Smooth muscle cell (in vitro differentiated cells): Measurements from ENCODE around the gene ACACA. TPM values are rescaled to one million over a fixed set of nuclear protein-coding genes. Genes with fewer than 3 reads are reported as not detected.

Experiments
- DNase-seq: peaks from one replicate; lab custom pipeline; 2025; ENCODE audit not compliant: unreplicated experiment; lab: John Stamatoyannopoulos, UW
- H2AFZ ChIP-seq: fragments of 200-600 bp; sonication (generic); 2 replicates; pipeline ENCODE4 v1.6.0; 2016; ENCODE audit warnings: antibody characterized with exemption, low read depth, mild to moderate bottlenecking
- H3F3A ChIP-seq: fragments of 200-600 bp; sonication (generic); 2 replicates; pipeline ENCODE4 v1.6.0; 2017; ENCODE audit warnings: antibody characterized with exemption, low read depth
- H3K27ac ChIP-seq: fragments of 200-600 bp; sonication (generic); 2 replicates; pipeline ENCODE4 v1.5.1; 2016; ENCODE audit warnings: low read depth, mild to moderate bottlenecking
- H3K27me3 ChIP-seq: fragments of 200-600 bp; sonication (generic); 2 replicates; pipeline ENCODE4 v1.6.1; 2016; ENCODE audit warnings: low read depth, mild to moderate bottlenecking
- H3K36me3 ChIP-seq: fragments of 200-600 bp; sonication (generic); 2 replicates; pipeline ENCODE4 v1.5.1; 2016; ENCODE audit warnings: low read depth
- H3K4me1 ChIP-seq: fragments of 200-600 bp; sonication (generic); 2 replicates; pipeline ENCODE4 v1.5.1; 2016; ENCODE audit warnings: low read depth
- H3K4me2 ChIP-seq: fragments of 200-600 bp; sonication (generic); 2 replicates; pipeline ENCODE4 v1.6.0; 2016; ENCODE audit warnings: mild to moderate bottlenecking
- H3K4me3 ChIP-seq: fragments of 200-600 bp; sonication (generic); 2 replicates; pipeline ENCODE4 v1.5.1; 2016; ENCODE audit warnings: mild to moderate bottlenecking
- H3K79me2 ChIP-seq: fragments of 200-600 bp; sonication (generic); 2 replicates; pipeline ENCODE4 v1.6.0; 2016; ENCODE audit warnings: low read depth, mild to moderate bottlenecking
- H3K9ac ChIP-seq: fragments of 200-600 bp; sonication (generic); 2 replicates; pipeline ENCODE4 v1.6.0; 2016; ENCODE audit warnings: low read depth
- H3K9me3 ChIP-seq: fragments of 200-600 bp; sonication (generic); replicated peaks from 2 replicates; pipeline ENCODE4 v1.5.1; 2016; ENCODE audit warnings: low read depth
- H4K20me1 ChIP-seq: fragments of 200-600 bp; sonication (generic); 2 replicates; pipeline ENCODE4 v1.6.0; 2016; ENCODE audit warnings: low read depth
- CTCF ChIP-seq: fragments of 200-600 bp; sonication (generic); IDR thresholded peaks from 2 replicates; pipeline ENCODE4 v1.5.1; 2017; ENCODE audit warnings: borderline replicate concordance, mild to moderate bottlenecking, antibody characterized with exemption; ENCODE audit not compliant: insufficient read depth, poor library complexity, severe bottlenecking
- WGBS: methylation state at CpG from one replicate; pipeline ENCODE4 v1.1.7; 2016; ENCODE audit warnings: low lambda C conversion rate; 5-methylcytosine and 5-hydroxymethylcytosine counted together
- polyA plus RNA-seq: library from polyadenylated mRNA; unstranded; fragments of >200 nt; fragmentation: Nextera tagmentation; extraction: Ambion mirVana; gene quantifications from 2 replicates; pipeline ENCODE4 v1.2.1, GENCODE V29; 2016
- total RNA-seq: library from RNA; depleted of rRNA; stranded (reverse); fragments of >200 nt; gene quantifications from 2 replicates; pipeline ENCODE4 v1.2.3, GENCODE V29; 2014

Gene ACACA
- total and polyA plus RNA-seq, 2 experiments from 2014 or later, result 16.4 to 33.9 TPM

GRCh38 chr17:37133136-37133535 lies 273.5 kb downstream of the ACACA start:
- Histone ChIP-seq H3K27me3 (no peaks in the 10 kb centered on the region), H3K4me3 (no peak overlapping the region), H3K4me1 (peaks cover 49% of the 10 kb centered on the region), H4K20me1 (peaks cover 7% of the 10 kb centered on the region), H3K4me2 (peak overlapping the region; percentile 15), H3K36me3 (peaks cover 1% of the 10 kb centered on the region), H3K79me2 (no peaks in the 10 kb centered on the region), H2AFZ (no peak overlapping the region), H3K27ac (no peak overlapping the region), H3K9ac (no peak overlapping the region), H3F3A (peaks cover 15% of the 10 kb centered on the region), H3K9me3 (no peaks in the 10 kb centered on the region)
- WGBS, result 75% methylated on average over 5 of the region's 5 CpGs
- no peak for TF ChIP-seq CTCF
- no peak for DNase-seq

- no peak for TF ChIP-seq CTCF
- H3K4me1 ChIP-seq, result peaks cover 49% of the 10 kb centered on the region
- H3K4me2 ChIP-seq, result peak overlapping the region; percentile 38
- H3K4me3 ChIP-seq, result no peak overlapping the region
- WGBS, result 42% methylated on average over 16 of the region's 16 CpGs
- H3K27ac ChIP-seq, result no peak overlapping the region
- peaks cover 3% of the 10 kb centered on the region for H3K36me3 ChIP-seq
- no peaks in the 10 kb centered on the region for H3K79me2 ChIP-seq
- peaks cover 7% of the 10 kb centered on the region for H4K20me1 ChIP-seq
- H3K9ac ChIP-seq, result no peak overlapping the region
- no peaks in the 10 kb centered on the region for H3K9me3 ChIP-seq
- peaks cover 15% of the 10 kb centered on the region for H3F3A ChIP-seq
- no peak overlapping the region for H2AFZ ChIP-seq
- H3K27me3 ChIP-seq, result no peaks in the 10 kb centered on the region
- no peak for DNase-seq
These were observed 274.7 kb downstream of the ACACA start for GRCh38 chr17:37131669-37132611.

GRCh38 chr17:37130984-37131446 lies 275.6 kb downstream of the ACACA start:
- no peak for DNase-seq
- Histone ChIP-seq H3F3A (peaks cover 15% of the 10 kb centered on the region), H3K27ac (no peak overlapping the region), H3K79me2 (no peaks in the 10 kb centered on the region), H4K20me1 (peaks cover 7% of the 10 kb centered on the region), H3K36me3 (peaks cover 3% of the 10 kb centered on the region), H3K9ac (no peak overlapping the region), H2AFZ (no peak overlapping the region), H3K27me3 (no peaks in the 10 kb centered on the region), H3K4me1 (peaks cover 49% of the 10 kb centered on the region), H3K4me3 (no peak overlapping the region), H3K4me2 (peak overlapping the region; percentile 38), H3K9me3 (no peaks in the 10 kb centered on the region)
- WGBS, result 58% methylated on average over 3 of the region's 3 CpGs
- no peak for TF ChIP-seq CTCF
